ENCODE measurements around the gene NAA16.
A peak's percentile ranks its signal among the peaks of the same experiment; 100 is the strongest.

NAA16 gene

GRCh38 chr13:41304551-41304950, 6.5 kb upstream of the NAA16 start:
- no peak for DNase-seq (ENCODE audit: low spot score)

GRCh38 chr13:41306271-41307145, 4.6 kb upstream of the NAA16 start:
- DNase-seq (ENCODE audit: low spot score), result no peak

GRCh38 chr13:41307884-41308640, 3.0 kb upstream of the NAA16 start:
- no peak for DNase-seq (ENCODE audit: low spot score)

GRCh38 chr13:41311406-41312175, 524 bp downstream of the NAA16 start:
- DNase-seq (ENCODE audit: low spot score), result peak; percentile 34

- peak; percentile 40 for DNase-seq (ENCODE audit: low spot score)
Measured at GRCh38 chr13:41312176-41312500, 1.1 kb downstream of the NAA16 start.

- DNase-seq (ENCODE audit: low spot score), result no peak
Measured at GRCh38 chr13:41313117-41313516, 2.0 kb downstream of the NAA16 start.

- DNase-seq (ENCODE audit: low spot score), result no peak
Measured at GRCh38 chr13:41313659-41314197, 2.7 kb downstream of the NAA16 start.

- DNase-seq (ENCODE audit: low spot score), result no peak
Measured at GRCh38 chr13:41315443-41316047, 4.5 kb downstream of the NAA16 start.

GRCh38 chr13:41317243-41317642, 6.2 kb downstream of the NAA16 start:
- no peak for DNase-seq (ENCODE audit: low spot score)

GRCh38 chr13:41325752-41326151, 14.7 kb downstream of the NAA16 start:
- no peak for DNase-seq (ENCODE audit: low spot score)

GRCh38 chr13:41326661-41327060, 15.6 kb downstream of the NAA16 start:
- DNase-seq (ENCODE audit: low spot score), result no peak

- DNase-seq (ENCODE audit: low spot score), result no peak
Measured at GRCh38 chr13:41327994-41328790, 17.1 kb downstream of the NAA16 start.

- DNase-seq (ENCODE audit: low spot score), result no peak
Measured at GRCh38 chr13:41332829-41333228, 21.8 kb downstream of the NAA16 start.

- no peak for DNase-seq (ENCODE audit: low spot score)
Measured at GRCh38 chr13:41334810-41335209, 23.7 kb downstream of the NAA16 start.

- DNase-seq (ENCODE audit: low spot score), result no peak
Measured at GRCh38 chr13:41344358-41344757, 33.3 kb downstream of the NAA16 start.

- no peak for DNase-seq (ENCODE audit: low spot score)
Measured at GRCh38 chr13:41345165-41345913, 34.3 kb downstream of the NAA16 start.

GRCh38 chr13:41345914-41346589, 35.0 kb downstream of the NAA16 start:
- no peak for DNase-seq (ENCODE audit: low spot score)

- DNase-seq (ENCODE audit: low spot score), result peak; percentile 41
Measured at GRCh38 chr13:41352935-41353840, 42.1 kb downstream of the NAA16 start.

GRCh38 chr13:41354416-41354815, 43.3 kb downstream of the NAA16 start:
- no peak for DNase-seq (ENCODE audit: low spot score)
